HFFc6 (cell line): ENCODE data around the gene IQCN. TPM values are rescaled to one million over a fixed set of nuclear protein-coding genes. Genes with fewer than 3 reads are reported as not detected.

Experiments
- DNase-seq: peaks from one replicate; pipeline ENCODE4 v3.0.0-alpha.2; 2018
- H3K27ac Mint-ChIP-seq: 2 replicates; pipeline ENCODE4 v1.8.0; 2020; ENCODE audit warnings: mild to moderate bottlenecking, mixed read lengths
- H3K27me3 Mint-ChIP-seq: 2 replicates; pipeline ENCODE4 v1.8.0; 2021; ENCODE audit warnings: mild to moderate bottlenecking, moderate library complexity, mixed read lengths; ENCODE audit not compliant: insufficient read depth
- H3K36me3 Mint-ChIP-seq: 2 replicates; pipeline ENCODE4 v1.8.0; 2021; ENCODE audit warnings: low read depth, mixed read lengths
- H3K4me1 Mint-ChIP-seq: 2 replicates; pipeline ENCODE4 v1.8.0; 2020; ENCODE audit warnings: low read depth, mixed read lengths
- H3K4me3 Mint-ChIP-seq: 2 replicates; pipeline ENCODE4 v1.8.0; 2020; ENCODE audit warnings: mild to moderate bottlenecking, moderate library complexity, mixed read lengths
- H3K9me3 Mint-ChIP-seq: 2 replicates; pipeline ENCODE4 v1.8.0; 2020; ENCODE audit warnings: mild to moderate bottlenecking, mixed read lengths
- CTCF ChIP-seq: fragments of 200-600 bp; sonication (generic); IDR thresholded peaks from 2 replicates; pipeline ENCODE4 v1.5.0; 2021; ENCODE audit warnings: antibody characterized with exemption, mild to moderate bottlenecking
- total RNA-seq, 6 experiments: library from RNA; stranded (reverse); fragmentation: NEBNext Ultra II Directional; extraction: Animal tissue kit (Norgen Biotek cat#: 25700); gene quantifications; 2 replicates in 1 of 6; 3 replicates in 5 of 6; pipeline ENCODE4 v1.2.3, GENCODE V29; 2021

IQCN gene
- total RNA-seq, 6 experiments from 2014 or later = 0.40 to 0.87 (median 0.55) TPM

GRCh38 chr19:18310966-18311365 is 36.7 kb upstream of the IQCN start:
- Mint-ChIP-seq H3K27ac (no peak overlapping the region; the same call in 1 of the 2 replicates), H3K27me3 (peaks cover 1% of the 10 kb centered on the region), H3K36me3 (peaks cover 8% of the 10 kb centered on the region), H3K9me3 (no peaks in the 10 kb centered on the region), H3K4me3 (no peak overlapping the region), H3K4me1 (no peaks in the 10 kb centered on the region)
- DNase-seq = no peak
- TF ChIP-seq CTCF = no peak

DNA sequence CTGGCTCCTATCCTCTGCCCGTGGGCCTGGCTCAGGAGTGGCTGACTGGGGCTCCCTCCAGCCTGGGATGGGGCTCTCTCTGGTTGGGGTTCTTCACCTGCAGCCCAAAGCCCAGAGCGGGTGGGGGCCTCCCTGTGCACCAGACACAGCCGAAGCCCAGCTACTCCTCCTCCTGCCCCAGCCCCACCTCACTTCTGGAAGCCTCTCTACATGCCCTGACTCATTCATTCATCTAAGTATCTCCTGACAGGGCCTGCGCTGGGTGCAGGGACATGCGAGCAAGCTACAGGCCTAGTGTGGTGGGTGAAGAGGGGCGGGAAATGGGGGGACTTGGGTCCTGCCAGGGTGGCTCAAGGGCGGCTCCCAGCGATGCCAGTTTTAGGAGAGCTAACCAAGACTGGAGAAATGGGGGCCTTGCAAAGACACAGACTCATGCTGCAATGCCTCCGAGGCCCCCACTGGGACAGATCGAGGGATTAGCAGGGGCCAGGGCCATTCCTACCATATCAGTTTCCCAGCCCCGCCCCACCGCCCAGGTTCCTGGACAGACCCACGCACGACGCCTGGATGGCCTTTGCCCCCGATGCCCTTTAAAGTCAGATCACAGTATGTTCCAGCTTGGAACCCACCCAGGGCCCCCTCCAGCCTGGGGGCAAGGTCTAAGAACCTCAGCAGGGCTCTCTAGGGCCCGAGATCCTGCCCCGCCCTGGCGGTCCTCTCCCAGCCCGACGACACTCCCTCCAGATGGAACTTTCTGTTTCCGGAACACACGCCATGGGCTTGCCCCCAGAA is 36.1 kb upstream of the IQCN start:
- Mint-ChIP-seq H3K9me3 (no peaks in the 10 kb centered on the region), H3K4me3 (no peak overlapping the region), H3K4me1 (peaks cover under 1% of the 10 kb centered on the region; the same call in 1 of the 2 replicates), H3K27ac (no peak overlapping the region; the same call in 1 of the 2 replicates), H3K36me3 (peaks cover 8% of the 10 kb centered on the region), H3K27me3 (peaks cover 1% of the 10 kb centered on the region)
- TF ChIP-seq CTCF = no peak
- no peak for DNase-seq

GRCh38 chr19:18309525-18310064 is 35.3 kb upstream of the IQCN start:
- peaks cover 1% of the 10 kb centered on the region for H3K27me3 Mint-ChIP-seq
- H3K4me3 Mint-ChIP-seq = no peak overlapping the region
- no peak overlapping the region for H3K27ac Mint-ChIP-seq
- peaks cover 7% of the 10 kb centered on the region for H3K4me1 Mint-ChIP-seq
- TF ChIP-seq CTCF = no peak
- H3K9me3 Mint-ChIP-seq = no peaks in the 10 kb centered on the region
- DNase-seq = no peak
- peaks cover 8% of the 10 kb centered on the region for H3K36me3 Mint-ChIP-seq

- H3K36me3 Mint-ChIP-seq = peaks cover 8% of the 10 kb centered on the region
- H3K27ac Mint-ChIP-seq = no peak overlapping the region
- no peaks in the 10 kb centered on the region for H3K9me3 Mint-ChIP-seq
- no peak for DNase-seq
- no peak overlapping the region for H3K4me3 Mint-ChIP-seq
- H3K4me1 Mint-ChIP-seq = peaks cover 14% of the 10 kb centered on the region
- no peak for TF ChIP-seq CTCF
- H3K27me3 Mint-ChIP-seq = peaks cover 1% of the 10 kb centered on the region; the same call in 1 of the 2 replicates
Measured at GRCh38 chr19:18308948-18309325, 34.7 kb upstream of the IQCN start.

GRCh38 chr19:18308051-18308947 is 34.0 kb upstream of the IQCN start:
- peaks cover 1% of the 10 kb centered on the region; the same call in 1 of the 2 replicates for H3K27me3 Mint-ChIP-seq
- peaks cover 8% of the 10 kb centered on the region for H3K36me3 Mint-ChIP-seq
- no peak overlapping the region for H3K4me3 Mint-ChIP-seq
- H3K4me1 Mint-ChIP-seq = peaks cover 20% of the 10 kb centered on the region
- 0 out of 2 replicates have a peak, but pooled peaks cover 3% of the 10 kb centered on the region for H3K9me3 Mint-ChIP-seq
- TF ChIP-seq CTCF = no peak
- H3K27ac Mint-ChIP-seq = no peak overlapping the region
- no peak for DNase-seq
